Esophagus squamous epithelium (tissue), 5 donors: Measurements from ENCODE around the gene SIX3. TPM values are rescaled to one million over a fixed set of nuclear protein-coding genes. Genes with fewer than 3 reads are reported as not detected.

ENCODE experiments used
- DNase-seq: peaks from one replicate; lab custom pipeline; 2025; lab: John Stamatoyannopoulos, UW
- H3K27ac ChIP-seq, 4 donors: fragments of 200-600 bp; sonication (generic); one replicate each; pipeline ENCODE4 v1.5.1; 2016 to 2019; ENCODE audit warnings: mild to moderate bottlenecking in 1 of 4
- H3K27me3 ChIP-seq, 4 donors: fragments of 200-600 bp; sonication (generic); 1 replicate in 3 of 4; 2 replicates in 1 of 4; pipeline versions ENCODE4 v1.5.1 to v1.6.0; 2017 to 2021; ENCODE audit warnings: antibody characterized with exemption in 1 of 4
- H3K36me3 ChIP-seq, 3 donors: fragments of 200-600 bp; sonication (generic); one replicate each; pipeline ENCODE4 v1.5.1; 2016 to 2019
- H3K4me1 ChIP-seq, 3 donors: fragments of 200-600 bp; sonication (generic); one replicate each; pipeline ENCODE4 v1.5.1; 2017 to 2019
- H3K4me3 ChIP-seq, 4 donors: fragments of 200-600 bp; sonication (generic); 1 replicate in 3 of 4; 2 replicates in 1 of 4; pipeline ENCODE4 v1.5.1; 2016 to 2019; ENCODE audit warnings: mild to moderate bottlenecking in 2 of 4, moderate library complexity in 1 of 4
- H3K9me3 ChIP-seq, 3 donors: fragments of 200-600 bp; sonication (generic); one replicate each; pipeline ENCODE4 v1.5.1; 2016 to 2019
- CTCF ChIP-seq, 6 experiments: fragments of 450-650 bp in 4 of 6; fragments of 200-600 bp in 2 of 6; sonication (generic) in 2 of 6; IDR thresholded peaks; one replicate each; pipeline ENCODE4 v1.5.1; 2016 to 2019; ENCODE audit warnings: antibody characterized with exemption in 6 of 6, mild to moderate bottlenecking in 4 of 6, moderate library complexity in 4 of 6
- POLR2A ChIP-seq, 4 donors: fragments of 450-650 bp; IDR thresholded peaks; one replicate each; pipeline ENCODE4 v1.6.1; 2017; ENCODE audit warnings: antibody characterized with exemption in 4 of 4, mild to moderate bottlenecking in 4 of 4, moderate library complexity in 3 of 4
- WGBS, 2 donors: methylation state at CpG; one replicate each; pipeline ENCODE4 v1.1.5; 2018; 5-methylcytosine and 5-hydroxymethylcytosine counted together
- intact Hi-C: fragments of 100-400 bp; cut with DNase I; formaldehyde crosslinking; loops from one replicate; pipeline ENCODE4 v1.15.0; 2022
- total RNA-seq, 4 donors: library from RNA; depleted of rRNA; stranded (reverse); fragments of >200 nt; gene quantifications; one replicate each; pipeline ENCODE4 v1.1.0, GENCODE V29; 2016
- donor health status: DM: yes; HTN: yes; CAD: no.

The SIX3 gene
- total RNA-seq, 4 donors from 2014 or later = not detected

GRCh38 chr2:44946372-44947027, 5.0 kb downstream of the SIX3 start:
- TF ChIP-seq CTCF (IDR thresholded peaks at IDR 0.05) (no peak), POLR2A (IDR thresholded peaks at IDR 0.05) (no peak)
- no peak for DNase-seq
- H3K27me3 ChIP-seq = peaks cover 21 to 100% (median 33%) of the 10 kb centered on the region in 4 donors
- no peaks in the 10 kb centered on the region for H3K36me3 ChIP-seq
- no peak overlapping the region for H3K4me3 ChIP-seq
- H3K4me1 ChIP-seq = peaks cover 17 to 46% (median 34%) of the 10 kb centered on the region in 3 donors
- H3K9me3 ChIP-seq = no peaks in the 10 kb centered on the region
- 78 to 84% methylated on average over 5 to 7 of the region's 11 CpGs for WGBS, 2 donors
- H3K27ac ChIP-seq = no peak overlapping the region
- intact Hi-C loops = no loop called here

GRCh38 chr2:44947028-44947375, 5.5 kb downstream of the SIX3 start:
- intact Hi-C loops = no loop called here
- no peak overlapping the region for H3K27ac ChIP-seq
- H3K36me3 ChIP-seq = no peaks in the 10 kb centered on the region
- WGBS, 2 donors = 66 to 78% methylated on average over 1 to 3 of the region's 5 CpGs
- no peaks in the 10 kb centered on the region for H3K9me3 ChIP-seq
- H3K4me3 ChIP-seq = no peak overlapping the region
- H3K4me1 ChIP-seq = peaks cover 17 to 46% (median 31%) of the 10 kb centered on the region in 3 donors
- DNase-seq = no peak
- TF ChIP-seq POLR2A (IDR thresholded peaks at IDR 0.05) (no peak), CTCF (IDR thresholded peaks at IDR 0.05) (no peak)
- peaks cover 21 to 100% (median 30%) of the 10 kb centered on the region in 4 donors for H3K27me3 ChIP-seq

GRCh38 chr2:44948565-44949328, 7.2 kb downstream of the SIX3 start:
- no peak for DNase-seq
- H3K27me3 ChIP-seq = peaks cover 20 to 100% (median 25%) of the 10 kb centered on the region in 4 donors

GRCh38 chr2:44949329-44950151, 8.0 kb downstream of the SIX3 start:
- Histone ChIP-seq H3K36me3 (no peaks in the 10 kb centered on the region), H3K4me1 (peaks cover 22 to 45% (median 22%) of the 10 kb centered on the region in 3 donors), H3K27me3 (peaks cover 12 to 100% (median 17%) of the 10 kb centered on the region in 4 donors), H3K27ac (no peak overlapping the region), H3K4me3 (peak overlapping the region in 1 of 4 donors; percentile 45), H3K9me3 (no peaks in the 10 kb centered on the region)
- 13 to 16% methylated on average over 14 to 29 of the region's 54 CpGs for WGBS, 2 donors
- DNase-seq = no peak
- intact Hi-C loops = loop anchor here (10.0 kb wide), 1 partner anchor 475 kb away; no protein-coding TSS in a partner anchor
- no peak for TF ChIP-seq CTCF (IDR thresholded peaks at IDR 0.05)
- no peak for TF ChIP-seq POLR2A (IDR thresholded peaks at IDR 0.05)

More at GRCh38 chr2:44948565-44949328, 7.2 kb downstream of the SIX3 start:
- H3K9me3 ChIP-seq = no peaks in the 10 kb centered on the region
- intact Hi-C loops = no loop called here
- H3K4me3 ChIP-seq = no peak overlapping the region
- H3K4me1 ChIP-seq = peaks cover 29 to 45% (median 30%) of the 10 kb centered on the region in 3 donors
- TF ChIP-seq CTCF (IDR thresholded peaks at IDR 0.05) = no peak
- TF ChIP-seq POLR2A (IDR thresholded peaks at IDR 0.05) = no peak
- no peaks in the 10 kb centered on the region for H3K36me3 ChIP-seq
- H3K27ac ChIP-seq = no peak overlapping the region
- 84 to 91% methylated on average over 6 to 9 of the region's 18 CpGs for WGBS, 2 donors
